ENCODE data around the gene RAD51C.
A peak's percentile ranks its signal among the peaks of the same experiment; 100 is the strongest.
"Not testable (repeated sequence)": the region's sequence is repeated elsewhere in the genome, so short reads cannot be mapped to it uniquely, and the experiment has no call there.

Gene RAD51C

GRCh38 chr17:58671969-58672368 lies 20.4 kb upstream of the RAD51C start:
- Mint-ChIP-seq H3K27me3 (peaks cover 17% of the 10 kb centered on the region), H3K27ac (no peak overlapping the region), H3K4me3 (no peak overlapping the region), H3K9me3 (no peaks in the 10 kb centered on the region), H3K4me1 (peaks cover under 1% of the 10 kb centered on the region)
- ATAC-seq (no peak), DNase-seq (no peak)

GRCh38 chr17:58677194-58677880 lies 15.1 kb upstream of the RAD51C start:
- DNase-seq, result no peak
- Mint-ChIP-seq H3K27ac (no peak overlapping the region), H3K27me3 (no peaks in the 10 kb centered on the region), H3K9me3 (no peaks in the 10 kb centered on the region), H3K4me1 (no peaks in the 10 kb centered on the region), H3K4me3 (no peak overlapping the region)
- peak; percentile 56 for ATAC-seq

GRCh38 chr17:58678287-58678686 lies 14.1 kb upstream of the RAD51C start:
- ATAC-seq, H3K9me3 Mint-ChIP-seq, H3K4me3 Mint-ChIP-seq, H3K4me1 Mint-ChIP-seq, H3K27me3 Mint-ChIP-seq, DNase-seq: not testable (repeated sequence)
- peak overlapping the region in 1 of 2 donors; percentile 69 for H3K27ac Mint-ChIP-seq

GRCh38 chr17:58679263-58680037 lies 13.0 kb upstream of the RAD51C start:
- no peaks in the 10 kb centered on the region for H3K27me3 Mint-ChIP-seq
- no peaks in the 10 kb centered on the region for H3K9me3 Mint-ChIP-seq
- ATAC-seq, result peak; percentile 31
- no peak overlapping the region for H3K4me3 Mint-ChIP-seq
- no peaks in the 10 kb centered on the region for H3K4me1 Mint-ChIP-seq
- DNase-seq, result no peak
- H3K27ac Mint-ChIP-seq, result no peak overlapping the region

- no peak for ATAC-seq
- no peaks in the 10 kb centered on the region for H3K27me3 Mint-ChIP-seq
- no peaks in the 10 kb centered on the region for H3K9me3 Mint-ChIP-seq
- DNase-seq, result no peak
- no peaks in the 10 kb centered on the region for H3K4me1 Mint-ChIP-seq
- no peak overlapping the region for H3K4me3 Mint-ChIP-seq
- no peak overlapping the region for H3K27ac Mint-ChIP-seq
Observed at GRCh38 chr17:58680038-58680369, 12.4 kb upstream of the RAD51C start.

- ATAC-seq, result no peak
- no peaks in the 10 kb centered on the region for H3K4me1 Mint-ChIP-seq
Observed at GRCh38 chr17:58684003-58684402, 8.4 kb upstream of the RAD51C start.

GRCh38 chr17:58684462-58684861 lies 7.9 kb upstream of the RAD51C start:
- not testable (repeated sequence) for H3K27ac Mint-ChIP-seq, DNase-seq, H3K9me3 Mint-ChIP-seq, ATAC-seq, H3K4me1 Mint-ChIP-seq, H3K27me3 Mint-ChIP-seq, H3K4me3 Mint-ChIP-seq

More at GRCh38 chr17:58684003-58684402, 8.4 kb upstream of the RAD51C start:
- Mint-ChIP-seq H3K9me3 (no peaks in the 10 kb centered on the region), H3K27ac (no peak overlapping the region), H3K27me3 (no peaks in the 10 kb centered on the region), H3K4me3 (no peak overlapping the region)
- no peak for DNase-seq

GRCh38 chr17:58686980-58687379 lies 5.4 kb upstream of the RAD51C start:
- DNase-seq (no peak), ATAC-seq (no peak)
- no peak overlapping the region for H3K27ac Mint-ChIP-seq
- H3K4me1 Mint-ChIP-seq, result peaks cover 5% of the 10 kb centered on the region
- no peak overlapping the region for H3K4me3 Mint-ChIP-seq
- no peaks in the 10 kb centered on the region for H3K9me3 Mint-ChIP-seq
- no peaks in the 10 kb centered on the region for H3K27me3 Mint-ChIP-seq

- Mint-ChIP-seq H3K4me1 (peaks cover 20% of the 10 kb centered on the region), H3K9me3 (no peaks in the 10 kb centered on the region), H3K27me3 (no peaks in the 10 kb centered on the region), H3K4me3 (no peak overlapping the region), H3K27ac (no peak overlapping the region)
- ATAC-seq (no peak), DNase-seq (no peak)
Observed at GRCh38 chr17:58688521-58688920, 3.9 kb upstream of the RAD51C start.

- DNase-seq, H3K9me3 Mint-ChIP-seq, H3K27me3 Mint-ChIP-seq, H3K4me3 Mint-ChIP-seq, H3K27ac Mint-ChIP-seq, ATAC-seq: not testable (repeated sequence)
- peaks cover 32% of the 10 kb centered on the region for H3K4me1 Mint-ChIP-seq
Observed at GRCh38 chr17:58690033-58690432, 2.4 kb upstream of the RAD51C start.

GRCh38 chr17:58691701-58692238 lies 632 bp upstream of the RAD51C start, which contains the start of gene TEX14:
TEX14 (minus strand) TSS chr17:58692045; CDS start chr17:58652001, 40,044 bp downstream.
- H3K9me3 Mint-ChIP-seq, result no peaks in the 10 kb centered on the region
- H3K27ac Mint-ChIP-seq, result peak within 1 kb of the TSS; percentile 92 to 97
- H3K4me3 Mint-ChIP-seq, result peak within 1 kb of the TSS; percentile 86 to 87
- ATAC-seq, result no peak
- no peaks in the 10 kb centered on the region for H3K27me3 Mint-ChIP-seq
- no peak for DNase-seq
- H3K4me1 Mint-ChIP-seq, result peaks cover 39% of the 10 kb centered on the region

GRCh38 chr17:58693208-58693607 lies 806 bp downstream of the RAD51C start:
- no peak for DNase-seq
- H3K4me3 Mint-ChIP-seq, result peak overlapping the region; percentile 86 to 87
- peaks cover 39% of the 10 kb centered on the region for H3K4me1 Mint-ChIP-seq
- no peak for ATAC-seq
- no peaks in the 10 kb centered on the region for H3K27me3 Mint-ChIP-seq
- peak overlapping the region; percentile 92 to 97 for H3K27ac Mint-ChIP-seq
- H3K9me3 Mint-ChIP-seq, result no peaks in the 10 kb centered on the region

GRCh38 chr17:58693751-58694150 lies 1.3 kb downstream of the RAD51C start:
- Mint-ChIP-seq H3K27me3 (no peaks in the 10 kb centered on the region), H3K4me3 (peak overlapping the region; percentile 86 to 87), H3K4me1 (peaks cover 39% of the 10 kb centered on the region), H3K9me3 (no peaks in the 10 kb centered on the region), H3K27ac (peak overlapping the region in 1 of 2 donors; percentile 92)
- DNase-seq (no peak), ATAC-seq (no peak)

GRCh38 chr17:58694302-58694701 lies 1.9 kb downstream of the RAD51C start:
- H3K9me3 Mint-ChIP-seq, result no peaks in the 10 kb centered on the region
- no peak for ATAC-seq

GRCh38 chr17:58694826-58695225 lies 2.4 kb downstream of the RAD51C start:
- Mint-ChIP-seq H3K4me3 (peak overlapping the region; percentile 22 to 55), H3K4me1 (peaks cover 39% of the 10 kb centered on the region), H3K27me3 (no peaks in the 10 kb centered on the region), H3K27ac (peak overlapping the region in 1 of 2 donors; percentile 33), H3K9me3 (no peaks in the 10 kb centered on the region)
- no peak for DNase-seq
- no peak for ATAC-seq

More at GRCh38 chr17:58694302-58694701, 1.9 kb downstream of the RAD51C start:
- H3K4me3 Mint-ChIP-seq, result peak overlapping the region; percentile 86 to 87
- peaks cover 39% of the 10 kb centered on the region for H3K4me1 Mint-ChIP-seq
- H3K27me3 Mint-ChIP-seq, result no peaks in the 10 kb centered on the region
- no peak for DNase-seq
- H3K27ac Mint-ChIP-seq, result no peak overlapping the region

GRCh38 chr17:58699771-58700170 lies 7.4 kb downstream of the RAD51C start:
- Mint-ChIP-seq H3K4me3 (no peak overlapping the region), H3K4me1 (peaks cover 22% of the 10 kb centered on the region), H3K9me3 (no peaks in the 10 kb centered on the region), H3K27ac (no peak overlapping the region), H3K27me3 (no peaks in the 10 kb centered on the region)
- no peak for ATAC-seq
- DNase-seq, result no peak
